IPS-18c (cell line): ENCODE measurements around the gene RASSF7.

ENCODE experiments used
- H3K4me3 ChIP-seq: 2 replicates; pipeline ENCODE4 v1.7.0; 2013; ENCODE audit warnings: low read depth, mild to moderate bottlenecking, low read length, moderate library complexity; ENCODE audit not compliant: insufficient read depth
- H3K9me3 ChIP-seq: one replicate; pipeline ENCODE4 v1.6.1; 2013; ENCODE audit warnings: mild to moderate bottlenecking, low read length, moderate library complexity; ENCODE audit not compliant: control insufficient read depth, insufficient read depth

RASSF7 gene

DNA sequence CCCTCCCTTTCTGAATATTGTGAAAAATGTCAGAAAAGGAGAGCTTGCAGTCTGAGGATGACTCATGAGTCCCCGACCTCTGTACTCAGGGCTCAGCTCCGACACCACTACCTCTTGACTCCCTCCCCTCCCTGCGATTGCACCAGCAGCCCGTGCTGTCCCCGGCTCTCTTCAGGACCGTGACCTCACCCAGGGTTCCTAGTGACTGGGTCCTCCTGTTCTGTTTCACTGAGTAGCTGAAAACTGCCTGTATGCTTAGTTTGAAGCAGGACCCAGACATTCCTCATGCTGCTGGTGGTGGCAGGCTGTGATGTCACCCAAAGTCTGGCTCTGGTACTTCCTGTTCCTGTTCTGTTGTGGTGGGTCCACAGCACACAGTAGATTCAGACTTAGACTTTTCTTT, 27.2 kb downstream of the RASSF7 start:
- H3K9me3 ChIP-seq, result no peaks in the 10 kb centered on the region

DNA sequence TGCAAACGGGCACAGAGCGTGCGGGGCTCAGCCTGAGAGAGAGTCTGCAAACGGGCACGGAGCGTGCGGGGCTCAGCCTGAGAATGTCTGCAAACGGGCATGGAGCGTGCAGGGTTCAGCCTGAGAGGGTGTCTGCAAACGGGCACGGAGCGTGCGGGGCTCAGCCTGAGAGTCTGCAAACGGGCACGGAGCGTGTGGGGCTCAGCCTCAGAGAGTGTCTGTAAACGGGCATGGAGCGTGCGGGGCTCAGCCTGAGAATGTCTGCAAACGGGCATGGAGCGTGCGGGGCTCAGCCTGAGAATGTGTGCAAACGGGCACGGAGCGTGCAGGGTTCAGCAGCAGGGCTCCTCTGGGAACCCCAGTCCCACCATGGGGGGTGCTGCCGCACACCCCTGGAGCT, 29.0 kb downstream of the RASSF7 start:
- Histone ChIP-seq H3K9me3 (no peaks in the 10 kb centered on the region), H3K4me3 (no peak overlapping the region)

More for the DNA sequence above, 27.2 kb downstream of the RASSF7 start:
- H3K4me3 ChIP-seq, result no peak overlapping the region

DNA sequence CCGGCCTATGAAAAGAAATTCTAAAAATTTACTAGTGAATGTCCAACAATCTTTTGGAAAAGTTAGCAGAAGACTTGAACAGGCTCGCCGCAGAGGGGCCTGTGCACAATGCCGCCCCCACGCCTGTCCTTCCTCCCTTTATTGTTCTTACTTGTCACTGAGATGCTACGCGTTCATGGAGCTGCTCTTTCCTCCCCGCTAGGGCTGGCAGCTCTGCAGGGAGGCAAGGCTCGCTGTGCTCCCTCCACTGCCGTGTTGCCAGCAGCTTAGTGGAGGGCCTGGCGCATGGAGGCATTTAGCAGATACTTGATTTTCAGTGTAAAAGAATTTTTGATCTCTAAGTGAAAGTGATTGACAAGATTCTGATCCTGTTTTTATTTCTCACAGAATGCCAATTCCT, 30.2 kb downstream of the RASSF7 start:
- Histone ChIP-seq H3K9me3 (no peaks in the 10 kb centered on the region), H3K4me3 (no peak overlapping the region)

DNA sequence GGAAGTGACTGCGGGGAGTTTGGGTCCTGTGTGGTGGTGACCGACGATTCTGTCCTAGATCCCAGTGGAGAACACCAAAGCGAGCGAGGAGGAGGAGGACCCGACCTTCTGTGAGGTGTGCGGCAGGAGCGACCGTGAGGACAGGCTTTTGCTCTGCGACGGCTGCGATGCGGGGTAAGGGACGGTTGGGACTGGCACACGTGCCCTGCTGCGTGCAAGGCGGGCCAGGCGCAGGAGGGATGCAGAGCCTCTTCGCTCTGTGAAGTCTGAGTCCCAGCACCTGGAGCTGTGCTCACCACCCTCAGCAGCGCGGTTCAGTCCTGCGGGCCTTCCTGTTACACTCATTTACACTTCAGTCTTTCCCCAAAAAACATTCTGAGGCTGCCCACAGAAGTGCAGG, 31.7 kb downstream of the RASSF7 start:
- Histone ChIP-seq H3K4me3 (no peak overlapping the region), H3K9me3 (no peaks in the 10 kb centered on the region)

DNA sequence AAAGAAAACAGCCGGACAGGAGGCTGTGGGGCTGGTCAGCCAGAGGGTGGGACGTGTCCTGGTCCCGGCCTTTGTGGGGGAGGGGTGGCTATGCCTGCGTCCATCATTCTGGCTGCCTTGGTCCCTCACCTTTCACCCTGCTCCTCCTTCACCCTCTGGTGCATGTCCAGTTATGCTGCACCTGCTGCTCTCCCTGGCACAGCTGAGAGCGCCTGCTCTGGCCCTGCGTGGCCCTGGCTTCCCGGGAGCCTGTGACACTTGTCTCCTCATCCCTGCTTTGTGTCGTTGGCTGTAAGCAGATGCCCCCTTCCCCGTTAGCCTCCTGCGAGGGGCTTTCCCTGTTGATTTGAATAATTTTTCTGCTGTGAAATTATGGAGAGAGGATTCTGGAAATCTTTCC, 32.1 kb downstream of the RASSF7 start:
- Histone ChIP-seq H3K9me3 (no peaks in the 10 kb centered on the region), H3K4me3 (no peak overlapping the region)

DNA sequence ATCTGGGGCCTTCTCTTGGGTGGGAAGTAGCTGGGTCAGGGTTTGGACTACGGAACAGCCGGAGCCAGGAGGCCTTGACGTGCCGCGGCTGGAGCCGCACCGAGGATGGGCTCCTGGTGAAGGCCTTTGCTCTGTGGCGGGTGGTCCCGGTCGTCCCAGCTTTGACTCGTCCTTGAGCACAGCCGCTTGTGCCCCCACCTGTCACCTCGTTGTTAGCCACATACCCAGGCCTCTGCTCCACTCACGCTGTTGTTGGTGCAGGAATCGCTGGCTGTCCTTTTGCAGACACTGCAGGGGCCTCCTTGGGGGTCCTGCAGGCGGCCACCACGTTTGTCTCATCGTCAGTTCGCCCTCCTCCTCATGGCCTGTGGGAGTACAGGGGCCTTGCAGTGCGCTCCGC, 32.6 kb downstream of the RASSF7 start:
- H3K9me3 ChIP-seq, result no peaks in the 10 kb centered on the region
- no peak overlapping the region for H3K4me3 ChIP-seq

DNA sequence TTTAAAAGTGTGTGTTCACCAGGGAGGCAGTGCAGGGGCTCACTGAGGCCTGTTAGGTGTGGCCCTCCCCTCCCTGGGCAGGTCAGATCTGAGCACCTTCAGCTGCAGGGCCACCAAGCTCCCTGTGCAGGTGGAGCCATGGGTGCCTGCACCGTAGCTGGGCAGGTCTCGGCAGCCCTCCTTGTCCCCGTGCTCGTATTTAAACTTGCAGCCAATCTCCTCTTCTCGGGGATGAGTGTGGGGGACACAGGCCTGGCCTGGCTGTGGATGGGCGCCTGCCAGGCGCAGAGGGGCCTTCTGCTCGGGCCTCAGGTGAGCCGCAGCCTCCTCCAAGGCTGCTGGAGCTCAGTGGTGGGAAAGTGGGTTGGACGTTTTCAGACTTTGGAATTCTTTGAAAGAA, 34.6 kb downstream of the RASSF7 start:
- Histone ChIP-seq H3K9me3 (no peaks in the 10 kb centered on the region), H3K4me3 (no peak overlapping the region)

DNA sequence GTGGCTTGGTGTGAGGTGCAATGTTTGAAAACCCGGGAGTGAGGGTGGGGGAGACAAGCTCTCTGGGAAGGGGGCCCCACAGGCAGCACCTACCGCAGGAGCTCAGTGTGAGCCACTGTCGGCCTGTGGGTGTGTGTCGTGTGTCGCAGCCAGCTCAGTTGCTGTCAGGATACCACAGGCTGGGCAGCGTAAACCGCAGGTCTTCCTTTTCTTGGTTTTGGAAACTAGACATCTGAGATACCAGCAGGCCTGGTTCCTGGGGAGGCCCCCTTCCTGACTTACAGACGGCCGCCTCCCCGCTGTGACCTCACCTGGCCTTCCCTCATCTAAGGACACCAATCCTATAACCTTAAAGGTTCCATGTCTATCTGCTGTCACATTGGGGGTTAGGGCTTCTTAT, 35.6 kb downstream of the RASSF7 start:
- Histone ChIP-seq H3K4me3 (no peak overlapping the region), H3K9me3 (no peaks in the 10 kb centered on the region)

DNA sequence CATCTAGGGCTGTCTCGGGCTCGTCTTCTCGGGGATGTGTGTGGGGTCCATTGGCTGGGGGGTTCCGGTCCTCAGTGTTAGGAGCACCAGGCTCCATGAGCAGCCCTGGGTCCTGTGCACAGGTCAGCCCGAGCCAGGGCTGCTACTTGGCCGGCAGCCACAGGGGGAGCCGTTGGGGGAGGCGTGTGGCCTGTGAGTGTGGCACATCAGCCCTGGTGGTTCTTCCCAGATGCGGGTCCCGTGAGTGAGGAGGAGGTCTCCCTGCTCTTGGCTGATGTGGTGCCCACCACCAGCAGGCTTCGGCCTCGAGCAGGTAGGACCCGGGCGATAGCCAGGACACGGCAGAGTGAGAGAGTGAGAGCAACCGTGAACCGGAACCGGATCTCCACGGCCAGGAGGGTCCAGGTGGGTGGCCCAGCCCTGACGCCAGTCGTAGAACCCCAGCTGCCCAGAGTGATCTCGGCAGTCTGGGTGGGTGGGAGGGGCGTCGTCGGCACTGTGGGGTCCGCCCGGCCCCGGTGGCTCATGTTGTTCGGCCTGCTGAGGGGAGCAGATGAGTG, 36.5 kb downstream of the RASSF7 start:
- Histone ChIP-seq H3K4me3 (no peak overlapping the region), H3K9me3 (no peaks in the 10 kb centered on the region)

DNA sequence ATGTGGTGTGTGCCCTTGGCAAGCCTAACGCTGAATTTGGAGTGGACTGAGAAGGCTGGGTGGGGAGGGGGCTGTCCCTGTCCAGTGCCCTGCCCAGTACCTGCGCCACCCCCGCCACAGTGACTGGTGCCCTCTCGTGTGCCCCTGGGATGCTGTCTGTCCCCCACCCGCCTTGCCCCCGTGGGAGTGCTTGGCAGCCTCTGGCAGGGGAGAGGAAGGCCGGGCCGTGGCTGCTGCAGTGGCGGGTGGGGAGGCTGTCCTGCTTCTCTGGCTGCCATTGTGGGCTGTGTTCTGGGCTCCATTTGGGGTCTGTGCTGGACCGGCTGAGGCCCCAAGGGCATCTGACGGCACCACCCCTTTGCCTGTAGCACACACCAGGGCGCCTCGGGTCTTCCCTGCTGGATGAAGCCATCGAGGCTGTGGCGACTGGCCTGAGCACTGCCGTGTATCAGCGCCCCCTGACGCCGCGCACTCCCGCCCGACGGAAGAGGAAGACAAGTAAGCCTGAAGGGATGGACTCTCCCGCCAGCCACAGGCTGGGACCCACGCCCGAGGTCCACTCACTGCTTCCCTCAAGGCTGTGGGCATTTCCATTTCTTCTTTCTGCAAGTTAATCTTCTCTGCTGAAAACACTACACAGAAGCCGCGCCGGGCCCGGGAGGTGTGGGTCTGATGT, 37.4 kb downstream of the RASSF7 start:
- H3K9me3 ChIP-seq, result no peaks in the 10 kb centered on the region
- H3K4me3 ChIP-seq, result no peak overlapping the region

DNA sequence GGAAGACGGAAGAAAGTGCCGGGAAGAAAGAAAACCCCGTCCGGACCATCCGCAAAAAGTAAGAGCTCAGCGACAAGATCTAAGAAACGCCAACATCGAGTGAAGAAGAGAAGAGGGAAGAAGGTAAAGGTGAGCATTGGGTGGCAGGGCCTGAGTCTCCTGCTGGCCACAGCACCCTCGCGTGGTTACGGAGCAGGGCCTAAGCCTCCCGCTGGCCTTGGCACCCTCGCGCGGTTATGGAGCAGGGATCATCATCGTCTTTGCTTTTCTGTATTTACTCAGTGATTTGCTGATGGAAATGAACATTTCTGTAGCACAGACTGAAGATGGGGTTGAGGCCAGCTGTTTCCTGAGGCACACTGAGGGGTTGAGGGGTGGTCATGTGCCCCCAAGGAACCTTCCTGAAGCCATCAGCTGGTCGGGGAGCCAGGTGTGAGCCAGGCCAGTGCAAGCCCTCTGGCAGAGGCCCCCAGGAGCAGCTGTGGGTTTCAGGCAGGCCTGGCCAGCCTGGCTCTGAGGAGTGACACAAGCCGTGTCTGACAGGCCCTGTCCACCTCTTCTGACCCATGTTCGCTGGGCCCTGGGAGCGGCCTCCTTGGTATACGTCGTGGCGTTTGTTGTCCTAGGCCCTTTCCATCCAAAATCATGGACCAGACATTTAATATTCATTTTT, 40.9 kb downstream of the RASSF7 start:
- no peak overlapping the region for H3K4me3 ChIP-seq

DNA sequence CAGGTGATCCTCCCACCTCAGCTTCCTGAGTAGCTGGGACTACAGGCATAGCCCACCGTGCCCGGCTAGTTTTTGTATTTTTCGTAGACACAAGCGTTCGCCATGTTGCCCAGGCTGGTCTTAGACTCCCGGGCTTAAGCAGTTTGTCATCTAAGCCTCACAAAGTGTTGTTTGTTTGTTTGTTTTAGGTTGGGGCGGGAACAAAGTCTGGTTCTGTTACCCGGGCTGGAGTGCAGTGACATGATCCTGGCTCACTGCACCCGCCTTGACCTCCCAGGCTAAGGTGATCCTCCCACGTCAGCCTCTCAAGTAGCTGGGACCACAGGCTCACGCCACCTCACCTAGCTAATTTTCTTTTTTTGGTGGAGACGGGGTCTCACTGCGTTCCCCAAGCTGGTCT, 42.4 kb downstream of the RASSF7 start:
- H3K9me3 ChIP-seq, result no peaks in the 10 kb centered on the region
- no peak overlapping the region for H3K4me3 ChIP-seq

More for the DNA sequence above, 40.9 kb downstream of the RASSF7 start:
- no peaks in the 10 kb centered on the region for H3K9me3 ChIP-seq

DNA sequence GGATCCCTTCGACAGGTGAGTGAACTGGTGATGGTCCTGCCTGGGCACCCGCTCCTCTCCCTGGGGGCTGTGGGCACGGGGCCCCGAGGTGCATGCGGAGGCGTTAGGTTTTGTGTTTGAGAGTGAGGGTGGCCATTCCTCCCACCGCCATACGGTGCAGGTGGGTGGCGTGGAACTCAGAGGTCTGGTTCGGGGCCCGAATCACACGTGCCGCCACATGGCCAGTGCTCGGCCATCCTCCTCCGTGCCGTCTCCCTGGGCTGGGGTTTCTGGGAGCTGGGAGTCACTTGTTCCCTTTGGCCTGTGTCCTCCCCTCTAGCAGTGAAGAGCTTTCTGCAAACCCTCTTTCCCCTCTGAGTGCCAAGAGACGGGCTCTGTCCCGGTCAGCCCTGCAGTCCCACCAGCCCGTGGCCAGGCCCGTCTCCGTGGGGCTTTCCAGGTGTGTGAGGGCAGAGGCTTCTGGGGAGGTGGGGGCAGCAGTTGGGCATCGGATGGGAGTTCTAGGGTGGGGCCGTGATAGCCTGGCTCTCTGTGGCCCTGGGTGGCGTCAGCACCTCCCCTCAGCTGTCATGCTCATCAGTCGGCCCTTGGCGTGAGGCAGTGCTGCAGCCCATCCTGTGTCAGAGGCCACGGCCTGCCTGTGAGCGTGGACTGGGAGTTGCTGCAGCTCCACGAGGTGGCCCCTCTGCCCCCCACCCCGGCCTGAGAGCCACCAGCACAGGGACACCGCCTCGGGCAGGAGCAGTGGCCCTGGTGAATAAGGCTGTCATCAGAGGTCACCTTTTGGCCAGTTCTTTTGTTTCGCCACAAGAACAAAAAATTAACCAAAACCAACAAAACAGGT, 44.7 kb downstream of the RASSF7 start:
- Histone ChIP-seq H3K9me3 (no peaks in the 10 kb centered on the region), H3K4me3 (no peak overlapping the region)

DNA sequence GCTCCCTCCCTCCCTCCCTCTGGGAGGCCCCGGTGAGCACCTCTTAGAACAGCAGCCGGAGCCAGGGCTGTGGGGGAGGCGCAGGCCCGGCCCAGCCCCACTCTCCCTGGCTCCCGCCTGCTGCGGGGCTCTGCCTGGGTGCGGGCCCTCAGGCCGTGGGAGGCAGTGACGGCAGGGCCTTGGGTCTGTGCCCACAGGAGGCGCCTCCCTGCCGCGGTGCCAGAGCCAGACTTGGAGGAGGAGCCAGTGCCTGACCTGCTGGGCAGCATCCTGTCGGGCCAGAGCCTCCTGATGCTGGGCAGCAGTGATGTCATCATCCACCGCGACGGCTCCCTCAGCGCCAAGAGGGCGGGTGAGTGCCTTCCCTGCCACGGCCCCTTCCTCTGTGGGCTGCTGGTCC, 45.5 kb downstream of the RASSF7 start:
- no peaks in the 10 kb centered on the region for H3K9me3 ChIP-seq

DNA sequence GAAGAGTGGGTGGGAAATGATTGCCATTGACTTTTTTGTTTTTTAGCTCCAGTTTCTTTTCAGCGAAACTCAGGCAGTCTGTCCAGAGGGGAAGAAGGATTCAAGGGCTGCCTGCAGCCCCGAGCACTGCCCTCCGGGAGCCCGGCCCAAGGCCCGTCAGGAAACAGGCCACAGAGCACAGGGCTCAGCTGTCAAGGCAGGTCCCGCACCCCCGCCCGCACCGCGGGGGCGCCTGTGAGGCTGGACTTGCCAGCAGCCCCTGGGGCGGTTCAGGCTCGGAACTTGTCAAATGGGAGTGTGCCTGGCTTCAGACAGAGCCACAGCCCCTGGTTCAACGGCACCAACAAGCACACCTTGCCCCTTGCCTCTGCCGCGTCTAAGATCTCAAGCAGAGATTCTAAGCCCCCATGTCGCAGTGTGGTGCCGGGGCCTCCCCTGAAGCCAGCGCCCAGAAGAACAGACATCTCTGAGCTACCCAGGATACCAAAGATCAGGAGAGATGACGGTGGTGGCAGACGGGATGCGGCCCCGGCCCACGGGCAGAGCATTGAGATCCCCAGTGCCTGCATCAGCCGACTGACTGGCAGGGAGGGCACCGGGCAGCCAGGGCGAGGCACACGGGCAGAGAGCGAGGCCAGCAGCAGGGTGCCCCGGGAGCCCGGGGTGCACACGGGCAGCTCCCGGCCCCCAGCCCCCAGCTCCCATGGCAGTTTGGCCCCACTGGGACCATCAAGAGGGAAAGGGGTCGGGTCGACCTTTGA, 46.4 kb downstream of the RASSF7 start:
- H3K4me3 ChIP-seq, result no peak overlapping the region

More for the DNA sequence above, 45.5 kb downstream of the RASSF7 start:
- H3K4me3 ChIP-seq, result no peak overlapping the region

DNA sequence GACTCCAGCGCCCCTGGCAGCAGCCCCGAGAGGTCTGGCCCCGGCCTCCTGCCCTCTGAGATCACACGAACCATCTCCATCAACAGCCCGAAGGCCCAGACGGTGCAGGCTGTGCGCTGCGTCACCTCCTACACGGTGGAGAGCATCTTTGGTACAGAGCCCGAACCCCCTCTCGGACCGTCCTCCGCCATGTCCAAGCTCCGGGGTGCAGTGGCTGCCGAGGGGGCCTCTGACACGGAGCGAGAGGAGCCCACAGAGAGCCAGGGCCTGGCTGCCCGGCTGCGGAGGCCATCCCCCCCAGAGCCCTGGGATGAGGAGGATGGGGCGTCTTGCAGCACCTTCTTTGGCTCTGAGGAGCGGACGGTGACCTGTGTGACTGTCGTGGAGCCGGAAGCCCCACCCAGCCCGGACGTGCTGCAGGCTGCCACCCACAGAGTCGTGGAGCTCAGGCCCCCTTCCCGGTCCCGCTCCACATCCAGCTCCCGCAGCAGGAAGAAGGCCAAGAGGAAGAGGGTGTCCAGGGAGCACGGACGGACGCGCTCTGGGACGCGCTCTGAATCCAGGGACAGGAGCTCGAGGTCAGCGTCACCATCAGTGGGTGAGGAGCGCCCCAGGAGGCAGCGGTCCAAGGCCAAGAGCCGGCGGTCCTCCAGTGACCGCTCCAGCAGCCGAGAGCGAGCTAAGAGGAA, 47.3 kb downstream of the RASSF7 start:
- Histone ChIP-seq H3K9me3 (no peaks in the 10 kb centered on the region), H3K4me3 (no peak overlapping the region)

More for the DNA sequence above, 46.4 kb downstream of the RASSF7 start:
- no peaks in the 10 kb centered on the region for H3K9me3 ChIP-seq
